GM18951 (cell line): ENCODE results near the gene APC2.
A peak's percentile ranks its signal among the peaks of the same experiment; 100 is the strongest.

Source experiments
- POLR2A ChIP-seq: IDR thresholded peaks from 4 replicates; pipeline ENCODE4 v1.6.1; 2011; ENCODE audit warnings: mild to moderate bottlenecking; ENCODE audit not compliant: insufficient read length, insufficient read depth; ENCODE audit errors: extremely low read depth
- in situ Hi-C: fragments of 300-500 bp; cut with MboI; formaldehyde crosslinking; loops from one replicate; pipeline ENCODE4 v1.12.0; 2022; ENCODE audit warnings: low sequenced_read_pairs, mixed read lengths, inconsistent platforms; ENCODE audit not compliant: unreplicated experiment

APC2 gene

DNA sequence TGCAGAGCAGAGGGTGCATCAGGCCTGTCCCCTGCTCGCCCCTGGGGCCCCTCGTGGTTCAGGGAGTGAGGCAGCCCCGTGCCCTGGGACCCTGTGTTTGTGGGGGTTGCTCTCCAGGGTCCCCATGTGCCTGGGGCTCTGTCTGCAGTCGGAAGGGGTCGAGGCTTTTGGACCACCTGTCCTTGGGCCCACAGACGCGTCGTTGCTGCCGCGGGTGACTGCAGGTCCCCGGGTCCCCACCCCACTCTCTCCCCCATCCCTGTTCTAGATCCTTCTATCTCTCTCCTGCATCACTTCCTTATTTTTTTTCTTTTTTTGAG, 38.3 kb downstream of the APC2 start:
- TF ChIP-seq POLR2A: no peak
- in situ Hi-C loops: no loop called here

DNA sequence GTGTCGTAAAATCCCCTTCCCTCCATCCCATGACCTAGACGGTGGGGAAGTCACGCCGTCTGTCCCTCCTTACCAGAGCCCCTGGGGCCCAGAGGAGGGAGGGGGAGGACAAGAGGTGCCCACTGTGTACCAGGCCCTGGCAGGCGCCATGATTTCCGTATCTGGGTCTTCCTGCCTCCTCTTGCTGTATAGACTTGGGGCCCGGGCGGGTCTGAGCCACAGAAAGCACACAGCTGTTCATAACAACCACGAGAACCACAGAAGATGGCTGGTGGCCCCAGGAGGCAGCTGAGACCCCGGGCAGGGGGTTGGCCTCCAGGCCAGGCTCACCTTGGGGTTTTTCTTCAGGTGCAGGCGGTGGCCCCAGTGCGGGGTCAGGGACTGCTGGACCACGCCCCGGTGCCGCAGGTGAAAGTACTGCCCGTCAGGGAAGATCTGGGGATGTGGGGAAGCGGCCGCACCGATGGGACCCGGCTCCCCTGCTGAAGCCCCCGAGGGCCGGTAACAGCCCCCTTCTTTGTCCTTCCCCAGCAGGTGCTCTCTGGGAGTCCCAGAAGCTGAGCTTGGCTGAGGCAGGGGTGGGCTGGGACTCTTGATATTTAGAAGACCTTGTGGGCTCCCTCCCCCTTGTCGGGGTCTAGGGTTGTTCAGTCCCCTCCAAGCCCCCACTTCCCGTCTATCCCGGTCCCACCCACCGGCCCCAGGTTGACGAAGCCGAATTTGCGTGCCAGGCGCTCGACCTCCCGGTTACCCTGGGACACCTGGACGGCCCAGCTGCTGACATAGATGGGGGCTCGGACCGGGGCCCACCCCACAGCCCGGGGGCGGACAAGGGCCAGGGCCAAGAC, 39.8 kb downstream of the APC2 start:
- TF ChIP-seq POLR2A: peak; percentile 51
- in situ Hi-C loops: no loop called here

DNA sequence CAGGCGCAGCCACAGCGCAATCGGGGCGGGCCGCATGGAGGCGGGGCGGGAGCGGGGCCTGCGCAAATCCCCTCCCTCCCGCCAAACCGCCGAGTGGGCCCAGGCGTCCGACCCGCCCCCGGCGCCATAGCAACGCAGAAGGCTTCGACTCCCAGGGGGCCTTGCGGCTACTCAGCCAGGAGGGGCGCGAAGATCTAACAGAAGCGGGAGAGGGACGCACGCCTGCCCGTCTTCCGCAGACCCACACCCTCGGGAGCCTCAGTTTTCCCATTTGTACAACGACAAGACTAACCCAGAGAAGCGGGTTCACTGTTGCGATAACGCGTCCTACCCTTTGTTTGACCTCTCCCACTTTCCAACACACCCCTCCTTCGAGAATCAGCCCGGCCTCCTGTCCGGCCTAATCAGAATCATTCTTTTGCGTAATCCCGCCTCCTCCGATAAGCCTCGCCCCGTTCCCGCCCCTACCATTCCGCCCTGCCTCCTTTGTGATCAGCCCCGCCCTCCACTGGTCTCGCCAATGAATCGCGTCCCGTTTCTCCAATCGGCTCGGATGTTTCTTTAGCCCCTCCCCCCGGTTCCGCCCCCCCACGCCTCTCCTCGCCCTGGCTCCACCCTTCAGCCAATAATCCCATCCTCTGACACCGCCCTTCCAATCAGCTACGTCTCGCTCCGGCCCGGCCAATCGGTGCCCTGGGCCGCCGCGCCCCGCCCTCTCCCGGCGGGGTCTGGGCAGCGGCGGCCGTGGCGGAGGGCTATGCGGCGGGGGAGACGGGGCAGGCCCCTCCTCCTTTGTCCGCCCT, 40.6 kb downstream of the APC2 start, which contains the start of gene PCSK4:
TSS of gene PCSK4 (minus strand) at position 40 of the 803 bp plus-strand sequence. CDS start at position 36, 4 bp downstream.
- TF ChIP-seq POLR2A: no peak
- in situ Hi-C loops: no loop called here

DNA sequence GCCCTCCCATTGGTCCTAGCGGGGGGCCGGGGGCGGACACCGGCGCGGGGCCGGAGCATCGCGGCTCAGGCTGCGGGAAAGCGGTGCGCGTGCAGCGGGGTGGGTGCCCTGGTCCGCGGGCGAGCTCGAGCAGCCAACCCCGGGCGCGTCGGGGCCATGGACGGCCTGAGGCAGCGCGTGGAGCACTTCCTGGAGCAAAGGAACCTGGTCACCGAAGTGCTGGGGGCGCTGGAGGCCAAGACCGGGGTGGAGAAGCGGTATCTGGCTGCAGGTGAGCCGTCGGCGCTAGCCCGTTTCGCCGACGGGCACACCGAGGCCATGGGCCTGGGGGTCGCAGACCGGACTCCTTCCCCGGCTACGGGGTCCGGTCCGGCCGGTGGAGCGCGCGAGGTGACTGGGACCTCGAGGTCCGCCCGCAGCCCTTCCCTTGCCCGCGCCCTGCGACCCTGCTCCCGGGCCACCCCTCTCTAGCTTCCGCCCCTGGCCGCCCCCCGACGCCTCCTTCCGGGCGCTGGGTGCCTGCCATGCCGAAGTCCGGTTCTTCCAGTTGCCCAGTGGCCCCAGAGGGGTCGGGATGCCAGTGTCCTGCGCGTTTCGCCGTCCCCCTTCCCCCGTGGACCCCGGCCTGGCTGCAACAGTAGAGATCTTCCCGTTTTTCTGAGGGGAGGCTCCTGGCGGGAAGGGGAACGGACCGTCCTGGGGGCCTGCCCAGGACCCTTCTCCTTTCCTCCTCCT, 41.4 kb downstream of the APC2 start, which contains the start of gene REEP6:
TSS of gene REEP6 (plus strand) at position 68 of the 735 bp plus-strand sequence. CDS start at position 157, 89 bp downstream.
- in situ Hi-C loops: no loop called here

DNA sequence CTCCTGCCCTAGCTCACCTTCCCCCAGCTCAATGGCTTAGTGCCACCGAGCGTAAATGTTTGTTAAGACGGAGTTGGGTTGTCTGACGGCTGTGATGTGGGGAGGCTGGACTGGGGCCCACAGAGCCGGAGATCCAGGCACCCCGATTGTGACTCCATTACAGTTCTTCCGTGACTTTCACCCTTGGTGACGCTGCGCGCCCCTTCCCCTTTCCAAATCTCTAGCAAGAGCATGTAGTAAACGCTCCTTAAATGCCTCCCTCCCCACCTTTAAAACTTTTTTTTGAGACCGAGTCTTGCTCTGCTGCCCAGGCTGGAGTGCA, 41.9 kb downstream of the APC2 start:
- no peak for TF ChIP-seq POLR2A
- in situ Hi-C loops: no loop called here

More for the DNA sequence above, 41.4 kb downstream of the APC2 start, which contains the start of gene REEP6:
- TF ChIP-seq POLR2A: peak; percentile 32

DNA sequence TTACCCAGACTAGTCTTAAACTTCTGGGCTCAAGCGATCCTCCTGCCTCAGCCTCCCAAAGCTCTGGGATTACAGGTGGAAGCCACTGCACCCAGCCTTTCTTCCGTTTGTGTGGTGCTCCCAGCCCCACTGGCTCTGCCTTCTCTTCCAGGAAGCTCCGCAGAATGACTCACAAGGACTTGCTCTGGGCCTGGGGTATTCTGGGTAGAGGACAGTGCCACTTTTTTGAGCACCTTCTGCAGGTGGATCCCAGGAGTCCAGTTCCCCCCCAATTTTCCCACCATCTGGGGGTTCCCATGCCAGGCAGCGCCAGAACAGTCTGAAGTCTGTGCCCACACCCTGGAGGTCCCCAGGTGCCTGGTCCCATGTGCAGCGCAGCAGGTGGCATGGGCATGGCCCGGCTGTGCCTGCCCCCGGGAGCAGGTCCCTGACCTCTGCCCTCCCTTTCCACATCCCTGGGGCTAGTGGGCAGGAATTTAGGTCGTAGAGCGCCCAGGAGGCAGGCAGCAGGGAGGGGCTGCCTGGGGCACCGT, 42.6 kb downstream of the APC2 start:
- in situ Hi-C loops: no loop called here

DNA sequence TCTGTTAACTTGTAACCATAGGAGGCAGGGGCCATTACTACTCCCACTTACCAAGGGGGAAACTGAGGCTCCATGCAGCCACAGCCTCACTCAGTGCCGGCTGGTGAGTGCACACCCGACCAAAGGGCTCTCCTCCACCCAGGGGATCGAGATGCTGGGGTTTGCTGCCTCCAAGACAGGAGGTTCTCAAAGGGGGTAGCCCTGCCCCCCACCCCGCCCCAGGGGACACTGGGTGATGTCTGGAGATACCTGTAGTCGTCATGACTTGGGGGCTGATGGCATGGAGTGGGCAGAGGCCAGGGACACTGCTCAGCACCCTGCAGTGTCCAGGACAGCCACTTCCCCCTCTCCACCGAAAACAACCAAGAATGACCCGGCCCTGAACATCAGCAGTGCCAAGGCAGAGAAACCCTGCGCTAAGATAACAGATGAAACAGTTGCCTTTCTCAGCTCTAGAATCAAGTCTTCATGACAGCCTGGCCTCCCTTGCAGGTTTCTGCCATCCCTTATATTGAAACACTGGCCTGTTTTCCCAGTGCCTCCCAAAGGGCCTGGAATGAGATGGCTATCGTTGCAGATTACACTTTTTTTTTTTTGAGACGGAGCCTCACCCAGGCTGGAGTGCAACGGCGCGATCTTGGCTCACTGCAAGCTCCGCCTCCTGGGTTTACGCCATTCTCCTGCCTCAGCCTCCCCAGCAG, 44.3 kb downstream of the APC2 start:
- in situ Hi-C loops: no loop called here
- no peak for TF ChIP-seq POLR2A

More for the DNA sequence above, 42.6 kb downstream of the APC2 start:
- no peak for TF ChIP-seq POLR2A

DNA sequence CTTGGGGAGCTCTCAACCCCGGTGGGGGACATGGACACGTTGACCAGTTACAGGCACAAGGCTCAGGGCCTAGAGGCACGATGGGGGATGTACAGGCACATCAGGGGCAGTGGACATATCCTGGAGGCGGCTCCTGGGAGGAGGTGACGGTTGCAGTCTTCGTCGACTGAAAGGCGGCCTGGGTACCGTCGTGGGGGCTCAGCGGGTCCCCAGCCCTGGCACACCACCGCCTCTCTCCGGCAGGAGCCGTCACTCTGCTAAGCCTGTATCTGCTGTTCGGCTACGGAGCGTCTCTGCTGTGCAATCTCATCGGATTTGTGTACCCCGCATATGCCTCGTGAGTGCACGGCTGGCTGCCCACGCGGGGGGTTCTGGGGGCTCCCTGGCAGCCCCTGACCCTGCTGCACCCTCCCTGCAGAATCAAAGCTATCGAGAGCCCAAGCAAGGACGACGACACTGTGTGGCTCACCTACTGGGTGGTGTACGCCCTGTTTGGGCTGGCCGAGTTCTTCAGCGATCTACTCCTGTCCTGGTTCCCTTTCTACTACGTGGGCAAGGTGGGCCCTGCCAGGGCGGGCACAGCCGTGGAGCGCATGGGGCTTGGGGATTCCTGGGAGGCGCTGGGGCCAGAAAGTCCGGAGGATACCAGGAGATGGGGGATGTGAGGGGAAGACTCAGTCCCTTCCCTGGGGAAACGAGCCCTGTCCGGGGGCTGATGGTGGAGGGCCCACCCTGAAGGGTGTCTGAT, 45.3 kb downstream of the APC2 start:
- in situ Hi-C loops: no loop called here
- TF ChIP-seq POLR2A: no peak

DNA sequence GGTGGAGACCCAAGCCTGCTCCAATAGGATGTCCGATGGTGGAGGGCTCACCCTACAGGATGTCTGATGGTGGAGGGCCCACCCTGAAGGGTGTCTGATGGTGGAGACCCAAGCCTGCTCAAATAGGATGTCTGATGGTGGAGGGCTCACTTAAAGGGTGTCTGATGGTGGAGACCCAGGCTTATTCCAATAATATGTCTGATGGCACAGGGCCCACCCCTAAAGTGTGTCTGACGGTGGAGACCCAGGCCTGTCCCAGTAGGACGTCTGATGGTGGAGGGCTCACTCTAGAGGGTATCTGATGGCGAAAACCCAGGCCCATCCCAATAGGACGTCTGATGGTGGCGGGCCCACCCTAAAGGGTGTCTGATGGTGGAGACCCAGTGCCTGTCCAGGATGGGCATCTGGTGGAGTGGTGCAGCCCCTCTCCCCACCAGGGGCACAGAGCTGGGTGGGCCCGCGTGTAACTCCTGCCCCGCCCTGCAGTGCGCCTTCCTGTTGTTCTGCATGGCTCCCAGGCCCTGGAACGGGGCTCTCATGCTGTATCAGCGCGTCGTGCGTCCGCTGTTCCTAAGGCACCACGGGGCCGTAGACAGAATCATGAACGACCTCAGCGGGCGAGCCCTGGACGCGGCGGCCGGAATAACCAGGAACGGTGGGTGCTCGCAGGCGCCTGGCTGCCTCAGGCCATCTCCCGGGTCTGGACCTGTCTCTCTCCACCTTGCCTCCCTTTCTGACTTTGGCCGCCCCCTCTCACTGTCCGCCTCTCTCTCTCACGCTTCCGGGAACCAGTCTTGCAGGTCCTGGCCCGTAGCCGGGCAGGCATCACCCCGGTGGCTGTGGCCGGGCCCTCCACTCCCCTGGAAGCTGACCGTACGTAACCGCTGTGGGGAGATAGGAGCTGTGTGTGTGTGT, 46.1 kb downstream of the APC2 start:
- in situ Hi-C loops: no loop called here
- TF ChIP-seq POLR2A: no peak

DNA sequence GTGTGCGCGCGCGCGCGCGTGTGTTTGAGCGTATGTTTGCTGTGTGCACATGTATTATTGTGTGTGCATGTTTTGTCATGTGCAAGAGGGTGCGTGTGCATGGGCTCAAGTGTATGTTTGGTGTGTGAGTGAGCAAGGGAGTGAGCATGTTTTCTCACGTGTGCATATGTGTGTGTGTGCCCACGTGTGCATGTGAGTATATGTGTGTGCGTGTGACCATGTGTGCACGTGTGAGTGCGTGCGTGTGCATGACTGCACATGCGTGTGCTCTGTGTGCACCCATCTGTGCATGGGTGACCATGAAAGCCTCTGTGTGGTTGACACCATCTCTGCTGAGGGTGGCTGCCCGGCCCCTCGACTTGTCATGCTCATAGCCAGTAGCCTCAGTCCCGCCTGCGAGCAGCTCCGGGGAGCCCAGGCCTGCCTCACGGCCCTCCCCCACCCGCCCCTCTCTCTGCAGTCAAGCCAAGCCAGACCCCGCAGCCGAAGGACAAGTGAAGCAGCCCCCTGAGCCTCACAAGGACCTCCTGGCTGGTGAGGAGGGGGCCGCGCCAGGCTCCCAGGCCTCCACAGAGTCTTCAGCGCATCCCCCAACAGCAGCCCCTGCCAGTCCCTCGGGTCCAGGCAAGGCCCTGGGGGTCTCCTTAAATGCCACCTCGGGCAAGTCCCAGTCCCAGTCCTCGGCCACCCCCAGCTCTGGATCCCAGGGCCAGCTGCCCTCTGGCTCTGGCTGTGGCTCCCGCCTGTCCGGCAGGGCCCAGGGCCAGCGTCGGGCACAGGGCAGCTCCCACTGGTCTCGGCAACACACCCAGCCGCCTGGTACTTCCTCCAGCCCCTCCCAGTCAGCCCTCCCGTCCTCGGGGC, 47.0 kb downstream of the APC2 start:
- in situ Hi-C loops: no loop called here
- no peak for TF ChIP-seq POLR2A
